ENCODE data around the gene ARPC1B.

The ARPC1B gene

DNA sequence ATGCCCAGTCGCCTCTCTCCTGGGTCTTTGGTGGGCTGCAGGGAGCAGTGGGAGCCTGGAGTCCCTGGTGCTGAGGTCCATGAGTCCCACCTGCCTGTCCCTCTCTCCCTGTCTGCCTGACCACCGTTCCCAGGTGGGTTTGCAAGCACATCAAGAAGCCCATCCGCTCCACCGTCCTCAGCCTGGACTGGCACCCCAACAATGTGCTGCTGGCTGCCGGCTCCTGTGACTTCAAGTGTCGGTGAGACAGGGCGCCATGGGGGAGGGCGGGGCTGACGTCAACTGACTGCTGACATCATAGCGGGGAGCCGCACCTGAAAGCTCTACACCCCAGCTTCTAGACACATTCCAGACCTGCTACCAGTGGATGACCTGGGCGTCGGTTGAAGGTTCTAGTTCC is 15.2 kb downstream of the ARPC1B start:
- no peak for DNase-seq (ENCODE audit: low read depth, low spot score)

DNA sequence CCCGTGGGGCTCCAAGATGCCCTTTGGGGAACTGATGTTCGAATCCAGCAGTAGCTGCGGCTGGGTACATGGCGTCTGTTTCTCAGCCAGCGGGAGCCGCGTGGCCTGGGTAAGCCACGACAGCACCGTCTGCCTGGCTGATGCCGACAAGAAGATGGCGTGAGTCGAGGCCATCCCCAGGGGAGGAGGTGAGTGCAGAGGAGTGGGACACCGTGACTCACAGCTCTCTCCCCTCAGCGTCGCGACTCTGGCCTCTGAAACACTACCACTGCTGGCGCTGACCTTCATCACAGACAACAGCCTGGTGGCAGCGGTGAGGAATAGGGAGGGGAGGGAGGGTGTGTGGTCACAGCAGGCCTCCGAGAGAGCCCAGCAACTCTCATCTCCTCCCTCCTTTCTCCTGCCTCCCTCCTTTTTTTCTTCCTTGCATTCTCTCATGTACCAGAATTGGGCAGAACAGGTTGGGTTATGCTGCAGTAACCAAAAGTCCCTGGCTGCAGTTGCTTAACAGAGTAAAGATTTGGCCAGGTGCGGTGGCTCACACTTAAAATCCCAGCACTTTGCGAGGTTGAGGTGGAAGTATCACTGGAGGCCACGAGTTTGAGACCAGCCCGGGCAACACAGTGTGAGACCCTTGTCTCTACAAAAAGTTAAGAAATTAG is 16.5 kb downstream of the ARPC1B start:
- no peak for DNase-seq (ENCODE audit: low read depth, low spot score)

DNA sequence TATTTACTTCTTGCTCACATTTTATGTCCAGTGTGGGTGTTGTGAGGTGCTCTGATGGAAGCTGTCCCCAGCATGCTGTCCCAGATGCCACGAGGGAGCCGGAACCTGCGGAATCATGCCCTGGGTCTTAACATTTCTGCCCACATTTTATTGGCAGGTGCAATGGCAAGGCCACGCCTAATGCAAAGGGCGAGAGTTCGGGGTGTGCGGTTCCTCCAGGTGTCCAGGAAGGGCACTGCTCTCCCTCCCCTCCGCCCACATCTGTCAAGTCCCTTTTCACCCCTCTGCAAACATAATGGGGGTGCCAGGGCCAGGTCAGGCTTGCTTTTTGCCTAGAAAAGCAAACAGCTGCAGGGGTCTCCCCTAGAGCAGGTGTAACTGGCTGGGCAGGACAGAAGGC is 17.5 kb downstream of the ARPC1B start:
- no peak for DNase-seq (ENCODE audit: low read depth, low spot score)

DNA sequence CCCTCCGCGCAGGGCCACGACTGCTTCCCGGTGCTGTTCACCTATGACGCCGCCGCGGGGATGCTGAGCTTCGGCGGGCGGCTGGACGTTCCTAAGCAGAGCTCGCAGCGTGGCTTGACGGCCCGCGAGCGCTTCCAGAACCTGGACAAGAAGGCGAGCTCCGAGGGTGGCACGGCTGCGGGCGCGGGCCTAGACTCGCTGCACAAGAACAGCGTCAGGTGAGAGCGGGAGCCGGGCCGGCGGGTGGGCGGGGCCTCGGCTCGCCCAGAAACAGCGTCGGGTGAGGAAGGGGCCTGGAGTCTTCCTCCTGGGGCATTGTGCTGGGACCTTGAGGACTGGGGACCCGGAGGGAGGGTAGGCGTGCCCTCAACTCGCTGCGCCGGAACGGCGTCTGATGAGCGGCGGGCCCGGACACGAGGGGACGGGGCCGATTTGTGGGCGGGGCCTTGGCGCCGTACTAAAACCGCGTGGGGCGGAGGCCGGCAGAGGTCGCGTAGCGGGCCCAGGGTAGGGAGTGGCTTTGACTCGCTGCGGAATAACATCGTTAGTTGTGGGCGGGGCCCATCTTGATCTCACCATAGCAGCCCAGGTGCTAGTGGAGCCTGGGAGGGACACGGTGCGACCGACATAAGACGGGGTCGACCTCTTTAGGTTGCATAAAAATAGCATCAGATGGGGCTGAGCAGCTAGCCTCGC is 18.3 kb downstream of the ARPC1B start:
- peak; percentile 93 for DNase-seq (ENCODE audit: low read depth, low spot score)

DNA sequence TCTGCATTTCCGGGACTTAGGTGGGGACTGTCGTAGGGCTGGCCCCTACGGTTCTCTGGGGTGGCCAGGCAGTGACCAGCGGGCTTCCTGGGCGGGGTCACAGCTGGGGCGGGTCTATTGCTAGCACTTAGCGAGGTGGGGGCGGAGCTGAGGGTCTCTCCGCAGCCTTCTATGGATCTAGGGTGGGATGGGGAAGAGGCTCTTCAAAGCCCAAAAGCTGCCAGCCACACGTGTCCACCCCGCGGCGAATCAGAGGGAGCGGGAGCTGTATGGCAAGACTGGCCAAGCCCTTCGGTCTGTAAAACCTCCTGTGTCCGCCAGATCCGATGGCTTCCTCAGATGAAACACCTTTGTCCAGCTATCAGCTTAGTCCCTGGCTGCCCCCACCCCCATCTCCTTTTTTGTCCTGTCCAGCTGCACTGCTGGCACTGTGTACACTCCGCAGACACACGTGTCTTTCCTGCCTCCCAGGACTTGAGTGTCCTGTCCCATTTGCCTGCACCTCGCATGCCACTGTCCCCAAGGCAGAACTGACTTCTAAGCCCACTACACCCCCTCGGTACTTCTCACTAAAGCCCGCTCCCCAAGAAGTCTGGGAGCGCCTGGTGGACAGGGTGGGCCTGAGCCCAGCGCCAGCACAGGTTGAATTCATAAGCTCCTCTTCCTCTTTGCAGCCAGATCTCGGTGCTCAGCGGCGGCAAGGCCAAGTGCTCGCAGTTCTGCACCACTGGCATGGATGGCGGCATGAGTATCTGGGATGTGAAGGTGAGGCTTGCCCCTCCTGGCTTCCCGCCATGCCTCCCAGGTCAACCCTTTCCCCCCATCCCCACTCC is 19.0 kb downstream of the ARPC1B start:
- DNase-seq (ENCODE audit: low read depth, low spot score), result peak; percentile 94

DNA sequence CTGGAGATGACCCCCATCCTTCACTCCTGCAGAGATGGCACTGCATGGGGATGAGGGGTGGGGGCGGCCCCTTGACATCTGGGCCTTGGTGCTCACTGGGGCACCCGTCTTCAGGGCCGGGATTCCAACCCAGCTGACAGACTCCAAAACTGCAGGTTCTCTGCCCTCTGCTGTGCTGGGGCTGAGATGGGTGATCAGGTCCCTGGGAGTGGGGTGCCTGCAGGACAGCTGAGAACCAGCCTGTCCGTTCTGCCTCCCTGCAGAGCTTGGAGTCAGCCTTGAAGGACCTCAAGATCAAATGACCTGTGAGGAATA is 19.6 kb downstream of the ARPC1B start:
- no peak for DNase-seq (ENCODE audit: low read depth, low spot score)

DNA sequence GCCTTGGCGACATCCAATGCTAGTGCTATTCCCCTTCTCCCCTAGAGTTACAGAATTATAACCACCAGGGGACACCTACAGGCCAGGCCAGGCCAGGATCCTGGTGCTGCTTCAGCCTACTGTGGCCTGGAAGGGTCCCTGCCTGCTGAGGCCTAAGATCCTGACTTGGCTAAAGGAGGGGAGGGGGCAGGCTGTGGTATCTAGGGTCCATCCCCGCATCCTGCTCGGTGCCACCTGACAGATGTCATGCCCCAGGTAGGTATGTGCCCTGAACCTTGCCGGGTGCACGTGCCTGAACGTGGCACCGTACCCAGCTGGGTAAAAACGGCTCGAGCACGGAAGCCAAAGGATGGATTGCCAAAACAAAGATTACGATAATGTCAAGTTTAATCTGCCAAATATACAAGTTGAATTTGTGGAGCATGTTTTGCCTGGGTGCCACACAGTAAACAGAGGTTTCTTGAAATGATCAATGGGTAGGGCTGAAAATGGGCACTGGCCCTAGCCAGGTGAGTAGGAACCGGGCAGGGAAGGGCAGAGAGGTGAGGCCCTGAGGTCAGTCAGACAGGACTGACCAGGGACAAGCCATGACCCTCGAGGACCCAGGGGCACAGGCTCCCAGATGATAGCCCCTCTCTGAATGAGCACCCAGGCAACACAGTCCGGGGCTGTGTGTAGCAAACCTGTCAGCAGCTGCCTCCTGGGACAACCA is 21.2 kb downstream of the ARPC1B start:
- DNase-seq (ENCODE audit: low read depth, low spot score), result no peak

DNA sequence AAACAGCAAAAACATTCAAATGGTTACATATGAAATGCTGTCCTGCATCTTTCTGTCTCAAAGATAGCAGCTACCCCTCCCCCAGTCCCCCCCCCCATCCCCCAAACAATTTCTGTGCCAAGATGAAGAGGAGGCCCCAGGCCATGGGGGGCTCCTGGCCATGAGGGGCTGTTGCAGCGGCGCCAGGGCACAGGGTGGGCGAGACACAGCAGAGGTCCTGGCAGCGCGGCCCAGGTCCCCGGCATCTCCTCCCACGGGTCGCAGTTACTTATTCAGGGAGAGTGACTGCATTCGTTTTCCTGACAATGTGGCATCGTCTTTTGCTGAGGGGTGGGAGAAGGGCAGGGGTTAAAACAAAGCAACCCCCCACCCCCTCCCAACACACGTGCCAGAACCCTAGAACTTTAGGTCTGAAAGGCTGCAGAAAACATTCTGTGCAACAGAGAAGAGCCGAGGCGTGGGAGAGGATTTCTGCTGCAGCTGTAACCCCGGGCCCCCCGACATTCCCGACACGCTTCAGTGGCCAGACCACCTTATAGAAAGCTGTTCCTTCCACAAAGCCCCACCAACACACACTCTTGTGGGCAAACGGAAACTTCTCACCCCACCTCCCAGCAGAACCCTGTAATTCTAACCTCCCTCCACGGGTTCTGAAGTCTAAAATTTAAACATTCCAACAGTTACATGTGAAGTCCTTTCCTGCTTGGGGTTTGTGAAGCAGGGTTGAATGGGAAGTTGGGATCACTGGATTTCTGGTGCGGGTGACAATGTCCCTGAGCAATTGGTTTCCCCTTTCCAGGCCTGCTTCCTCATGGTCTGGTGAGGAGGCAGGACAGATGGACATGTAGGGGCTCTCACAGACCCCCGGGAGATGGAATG is 22.1 kb downstream of the ARPC1B start:
- DNase-seq (ENCODE audit: low read depth, low spot score), result no peak

DNA sequence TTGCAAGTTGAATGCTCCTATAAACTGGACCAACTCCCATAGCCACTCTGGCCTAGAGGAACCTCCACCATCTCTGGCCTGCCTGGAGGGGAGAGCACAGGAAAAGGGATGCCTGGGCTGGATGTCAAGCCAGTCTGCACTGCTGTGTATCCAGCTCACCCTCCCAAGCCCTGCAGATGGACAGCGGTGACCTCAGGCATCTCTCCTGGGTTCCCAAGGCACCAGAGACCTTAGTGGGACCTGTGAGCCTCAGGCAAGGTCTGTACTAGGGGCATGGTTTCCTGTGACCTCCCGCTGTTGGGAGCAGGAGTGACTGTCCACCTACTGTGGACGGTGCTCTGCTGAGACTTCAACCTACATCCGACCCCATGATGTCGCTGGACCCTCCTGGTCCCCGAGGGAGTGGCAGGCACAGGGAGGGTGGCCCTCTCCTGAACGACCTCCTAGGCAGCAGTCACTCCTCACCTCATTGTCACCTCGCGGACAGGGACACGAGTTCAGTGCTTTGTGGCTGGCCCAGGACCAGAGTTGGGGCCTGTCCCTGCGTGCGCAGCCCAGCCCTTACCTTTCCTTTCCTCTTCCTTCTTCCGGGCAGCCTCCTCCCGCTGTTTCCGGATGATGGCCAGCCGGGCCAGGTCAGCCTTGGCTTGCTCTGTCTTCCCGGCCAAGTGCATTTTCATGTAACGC is 22.9 kb downstream of the ARPC1B start:
- DNase-seq (ENCODE audit: low read depth, low spot score), result no peak

DNA sequence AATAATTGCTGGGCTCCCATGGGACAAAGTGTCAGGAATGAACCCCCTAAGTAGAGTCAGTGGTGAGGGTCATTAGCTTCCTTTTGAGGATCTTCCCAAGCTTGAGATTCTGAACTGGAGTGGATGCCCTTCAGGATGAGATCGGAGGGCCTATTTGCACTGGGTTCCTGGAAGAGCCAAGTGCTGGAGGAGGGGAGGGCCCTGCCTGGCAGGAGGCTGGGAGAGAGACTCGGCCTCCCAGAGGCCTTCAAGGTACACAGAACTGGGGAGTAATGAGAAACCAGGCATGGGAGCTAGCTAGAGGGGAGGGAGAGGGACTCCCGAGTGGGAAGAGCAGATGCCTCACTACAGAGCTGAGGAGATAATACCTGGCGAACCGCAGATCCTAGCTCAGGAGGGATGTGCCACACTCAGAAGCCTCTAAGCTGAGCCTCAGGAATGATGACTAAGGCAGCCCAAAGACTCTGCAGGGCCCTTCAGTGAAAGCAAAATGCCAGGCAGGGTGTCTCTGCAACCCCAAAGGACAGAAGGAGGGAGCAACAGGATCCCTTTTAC is 24.4 kb downstream of the ARPC1B start:
- DNase-seq (ENCODE audit: low read depth, low spot score), result no peak

DNA sequence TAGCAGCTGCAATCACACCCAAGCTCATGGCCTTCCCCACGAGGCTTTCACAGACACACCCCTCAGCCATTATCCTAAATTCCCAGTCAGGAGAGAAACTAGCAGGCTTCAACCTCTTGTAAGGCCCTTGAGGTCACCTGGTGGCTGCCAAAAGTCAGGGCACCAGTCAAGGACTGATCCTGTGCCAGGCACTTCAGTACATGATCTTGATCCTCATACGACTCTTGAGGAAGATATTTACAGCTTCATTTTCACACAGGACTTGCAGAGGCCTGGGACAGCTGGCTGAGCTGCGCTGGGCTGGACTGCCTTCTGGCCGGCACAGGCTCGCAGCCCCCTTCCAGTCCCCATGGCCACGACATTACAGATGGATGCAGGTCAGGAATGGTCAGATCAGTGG is 25.1 kb downstream of the ARPC1B start:
- DNase-seq (ENCODE audit: low read depth, low spot score), result no peak

DNA sequence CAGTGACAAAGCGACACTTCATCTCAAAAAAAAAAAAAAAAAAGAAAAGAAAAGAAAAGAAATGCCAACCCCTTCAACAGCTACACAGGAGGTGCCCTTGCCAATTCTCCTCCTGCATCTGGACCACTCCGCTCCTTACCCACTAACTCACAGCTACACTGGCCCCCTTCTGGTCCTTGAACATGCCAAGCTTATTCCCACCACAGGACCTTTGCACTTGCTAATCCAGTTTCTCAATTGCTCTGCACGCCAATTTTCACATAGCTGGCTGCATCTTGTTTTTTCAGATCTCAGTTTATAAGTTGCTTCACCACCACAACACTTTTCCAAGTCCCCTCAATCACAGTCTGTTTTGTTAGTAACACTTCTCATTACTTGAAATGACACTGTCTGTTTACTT is 28.3 kb downstream of the ARPC1B start:
- DNase-seq (ENCODE audit: low read depth, low spot score), result no peak

DNA sequence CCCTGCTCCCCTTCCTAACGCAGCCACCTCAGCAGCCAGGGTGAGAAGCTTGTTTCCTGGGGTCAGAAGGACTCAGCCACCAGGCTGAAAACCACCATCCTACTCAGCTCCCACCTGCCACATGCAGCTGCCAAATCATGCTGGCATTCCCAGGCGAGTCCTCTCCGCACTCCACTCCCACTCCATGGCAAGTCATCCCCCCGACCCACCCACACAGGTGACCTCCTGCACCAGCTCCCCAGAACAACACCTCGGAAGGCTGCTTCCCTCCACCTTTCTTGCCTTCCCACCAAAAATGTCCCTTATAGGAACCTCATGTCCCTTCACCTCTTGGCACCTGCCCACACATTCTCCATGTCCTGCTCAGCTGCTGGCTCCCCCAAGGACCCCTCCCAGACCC is 29.2 kb downstream of the ARPC1B start:
- no peak for DNase-seq (ENCODE audit: low read depth, low spot score)

DNA sequence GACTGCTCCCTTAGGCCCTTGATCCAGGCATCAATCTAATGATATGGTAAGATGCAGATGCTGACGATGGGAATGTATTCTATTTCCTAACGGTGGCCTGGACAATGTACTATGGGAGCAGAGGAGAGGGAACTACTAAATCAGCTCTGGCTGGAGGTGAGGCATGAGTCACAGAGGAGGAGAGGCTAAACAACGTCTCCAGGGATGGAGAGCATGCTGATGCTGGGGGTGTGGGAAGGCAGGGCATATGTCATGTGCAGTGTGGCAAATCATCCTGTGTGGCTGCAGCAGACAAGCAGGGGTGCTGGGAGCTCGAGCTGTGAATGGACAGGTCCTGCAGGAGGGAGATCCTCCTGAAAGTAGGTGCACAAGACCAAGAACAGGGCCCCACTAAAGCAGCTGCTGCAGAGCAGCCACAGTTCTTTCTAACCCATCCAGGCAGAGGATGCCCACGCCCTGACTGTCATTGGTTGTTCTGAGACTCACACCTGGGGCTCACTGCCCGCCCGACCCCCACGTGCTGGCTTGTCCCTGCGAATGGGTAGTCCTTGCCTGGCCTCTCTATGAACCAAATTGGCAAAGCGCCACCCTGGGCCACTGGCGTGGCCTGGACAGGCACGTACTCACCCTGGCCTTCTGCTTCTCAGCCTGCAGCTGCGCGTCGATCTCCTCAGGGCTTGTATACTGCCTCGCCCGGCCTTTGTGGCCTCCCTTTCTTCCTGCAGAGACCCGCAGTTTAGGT is 29.9 kb downstream of the ARPC1B start:
- DNase-seq (ENCODE audit: low read depth, low spot score), result no peak

DNA sequence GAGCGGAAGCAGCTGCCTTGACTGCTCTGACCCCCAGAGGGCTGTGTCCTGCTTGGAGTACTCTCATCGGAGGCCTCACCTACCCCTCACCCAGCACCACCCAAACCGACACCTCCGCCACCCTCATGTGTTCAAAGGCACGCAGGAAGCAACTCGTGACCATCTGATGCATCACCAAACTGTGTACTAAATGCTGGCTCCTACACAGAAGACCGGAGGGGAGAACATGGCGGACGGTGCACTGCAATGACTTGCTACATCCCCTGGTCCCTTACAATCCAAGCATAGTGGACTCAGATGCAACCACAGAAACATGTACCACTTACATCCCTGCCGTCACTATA is 30.4 kb downstream of the ARPC1B start:
- no peak for DNase-seq (ENCODE audit: low read depth, low spot score)

DNA sequence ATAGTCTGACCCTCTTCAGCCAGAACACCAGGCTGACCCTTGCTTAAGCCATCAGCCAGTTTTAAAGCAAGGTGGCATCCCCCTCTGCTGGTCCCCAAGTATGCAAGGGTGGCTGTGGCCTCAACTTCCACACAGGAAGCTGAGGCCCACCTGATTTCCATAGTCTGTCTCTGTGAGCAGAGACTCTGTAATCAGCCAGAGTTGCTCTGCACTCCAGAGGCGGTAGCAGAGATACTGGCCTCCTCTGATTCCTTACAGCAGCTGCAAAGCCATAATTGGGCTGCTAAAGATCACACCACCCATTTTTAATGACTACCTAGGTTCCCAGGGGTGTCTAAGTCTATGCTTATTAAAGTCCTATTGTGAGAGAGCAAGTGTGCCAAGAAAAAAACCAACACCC is 32.0 kb downstream of the ARPC1B start:
- DNase-seq (ENCODE audit: low read depth, low spot score), result no peak

DNA sequence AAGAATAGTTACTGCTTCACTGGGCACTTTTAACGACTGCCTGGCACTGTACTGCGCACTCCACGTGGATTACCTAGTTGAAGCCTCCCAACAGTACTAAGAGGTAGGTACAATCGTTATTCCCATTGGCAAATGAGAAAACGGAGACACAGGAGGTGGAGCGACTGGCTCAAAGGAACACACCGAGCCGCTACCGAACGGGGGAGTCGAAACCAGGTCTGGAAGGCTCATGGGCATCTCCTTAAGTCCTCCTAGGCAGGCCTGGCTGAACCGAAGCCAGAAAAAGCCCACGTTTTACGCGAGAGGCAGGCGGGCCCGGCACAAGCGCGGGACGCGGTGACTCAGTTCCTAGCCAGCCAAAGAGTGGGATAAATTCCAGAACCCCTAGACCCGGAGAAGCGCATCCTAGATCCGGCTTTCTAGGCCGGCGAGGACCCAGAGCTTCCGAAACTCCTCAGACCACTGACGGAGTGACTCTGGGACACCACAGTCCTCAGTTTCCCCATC is 33.4 kb downstream of the ARPC1B start:
- no peak for DNase-seq (ENCODE audit: low read depth, low spot score)

DNA sequence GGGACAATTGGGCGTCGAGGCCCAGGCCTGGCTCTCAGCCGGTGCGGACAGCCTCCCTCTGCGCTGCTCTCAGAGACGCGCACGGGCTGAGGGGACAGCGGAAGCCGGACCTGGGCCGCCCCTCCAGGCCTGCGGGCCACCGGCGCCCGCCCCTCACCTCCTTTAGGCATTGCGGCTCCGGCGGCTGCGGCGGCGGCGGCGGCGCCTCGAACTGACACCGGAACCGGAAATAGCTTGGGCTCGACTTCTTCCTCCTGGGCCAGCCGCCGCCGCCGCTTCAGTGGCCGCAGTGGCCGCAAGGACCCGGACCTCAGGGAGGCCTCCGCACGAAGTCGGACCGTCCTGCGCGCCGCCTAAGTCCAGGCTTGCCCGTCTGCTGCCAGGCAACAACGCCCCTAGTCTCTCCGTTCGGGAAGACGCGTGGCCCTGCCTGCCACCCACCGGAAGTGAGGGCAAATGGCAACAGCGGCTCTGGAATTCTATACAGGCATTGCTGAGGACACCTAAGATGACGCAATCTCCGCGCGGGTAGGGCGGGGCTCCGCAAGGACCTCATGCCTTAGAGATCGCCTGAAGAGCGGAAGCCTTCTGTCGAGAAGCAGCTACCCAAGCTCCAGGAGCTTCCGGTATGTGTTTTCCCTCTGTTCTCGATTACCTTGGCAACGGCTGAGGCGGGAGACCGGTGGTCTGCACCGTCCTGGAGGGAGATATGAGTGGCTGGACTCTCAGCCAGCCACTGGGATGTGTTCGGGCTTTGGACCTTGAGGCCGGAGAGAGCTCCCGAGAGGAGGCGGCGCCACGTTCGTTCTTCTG is 34.1 kb downstream of the ARPC1B start, which contains the start of the genes BUD31 and PDAP1:
Gene BUD31 (plus strand): TSS at position 591 of the 813 bp plus-strand sequence. CDS start 2,124 bp downstream, outside the sequence.
Gene PDAP1 (minus strand): TSS at position 219 of the 813 bp plus-strand sequence. CDS start 49 bp downstream, at position 170.
- peak; percentile 99 for DNase-seq (ENCODE audit: low read depth, low spot score)

Data from ELF-1 (cell line).